SK-N-SH (cell line): ENCODE data around the gene COL8A1.

Experiments used
- ELF1 ChIP-seq: IDR thresholded peaks from 2 replicates; pipeline ENCODE4 v1.4.0; 2012
- EZH2phosphoT487 ChIP-seq: fragments of 200-600 bp; sonication (generic); IDR thresholded peaks from 2 replicates; pipeline ENCODE4 v1.6.1; 2017; ENCODE audit warnings: low read depth, mixed run types, mild to moderate bottlenecking, antibody characterized with exemption, moderate library complexity, borderline replicate concordance
- POLR2AphosphoS5 ChIP-seq: IDR thresholded peaks from 2 replicates; pipeline ENCODE4 v1.6.1; 2012; ENCODE audit warnings: low read depth, low read length
- RFX5 ChIP-seq: IDR thresholded peaks from 2 replicates; pipeline ENCODE4 v1.6.1; 2012; ENCODE audit warnings: mild to moderate bottlenecking, improper control_type of control experiment, low read length
- SMC3 ChIP-seq: IDR thresholded peaks from 2 replicates; pipeline ENCODE4 v1.6.1; 2012; ENCODE audit warnings: low read depth, low read length, improper control_type of control experiment
- TF ChIP-seq, protein P1 (sequence below): fragments of 200-600 bp; sonication (generic); IDR thresholded peaks from 2 replicates; pipeline ENCODE4 v1.6.1; 2017; ENCODE audit warnings: antibody characterized with exemption, mild to moderate bottlenecking, moderate library complexity

- TF ChIP-seq, protein P1, sequence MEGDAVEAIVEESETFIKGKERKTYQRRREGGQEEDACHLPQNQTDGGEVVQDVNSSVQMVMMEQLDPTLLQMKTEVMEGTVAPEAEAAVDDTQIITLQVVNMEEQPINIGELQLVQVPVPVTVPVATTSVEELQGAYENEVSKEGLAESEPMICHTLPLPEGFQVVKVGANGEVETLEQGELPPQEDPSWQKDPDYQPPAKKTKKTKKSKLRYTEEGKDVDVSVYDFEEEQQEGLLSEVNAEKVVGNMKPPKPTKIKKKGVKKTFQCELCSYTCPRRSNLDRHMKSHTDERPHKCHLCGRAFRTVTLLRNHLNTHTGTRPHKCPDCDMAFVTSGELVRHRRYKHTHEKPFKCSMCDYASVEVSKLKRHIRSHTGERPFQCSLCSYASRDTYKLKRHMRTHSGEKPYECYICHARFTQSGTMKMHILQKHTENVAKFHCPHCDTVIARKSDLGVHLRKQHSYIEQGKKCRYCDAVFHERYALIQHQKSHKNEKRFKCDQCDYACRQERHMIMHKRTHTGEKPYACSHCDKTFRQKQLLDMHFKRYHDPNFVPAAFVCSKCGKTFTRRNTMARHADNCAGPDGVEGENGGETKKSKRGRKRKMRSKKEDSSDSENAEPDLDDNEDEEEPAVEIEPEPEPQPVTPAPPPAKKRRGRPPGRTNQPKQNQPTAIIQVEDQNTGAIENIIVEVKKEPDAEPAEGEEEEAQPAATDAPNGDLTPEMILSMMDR: no peak
- no peak for TF ChIP-seq SMC3
- no peak for TF ChIP-seq EZH2phosphoT487
- TF ChIP-seq POLR2AphosphoS5: no peak
- no peak for TF ChIP-seq RFX5
- no peak for TF ChIP-seq ELF1
These were observed 126.0 kb downstream of the COL8A1 start for GRCh38 chr3:99764377-99764776.
